CD4-positive, alpha-beta memory T cell (primary cell): ENCODE results near the gene CTNNBL1. TPM values are rescaled to one million over a fixed set of nuclear protein-coding genes. Genes with fewer than 3 reads are reported as not detected.
A peak's percentile ranks its signal among the peaks of the same experiment; 100 is the strongest.

Source experiments
- CTCF ChIA-PET: fragments of 350-600 bp; sonication (Branson Sonifier 250); formaldehyde crosslinking; loops from one replicate; lab custom pipeline; 2021; ENCODE audit warnings: inconsistent platforms; ENCODE audit not compliant: partially characterized antibody; lab: Charles Lee
- POLR2A ChIA-PET: fragments of 350-600 bp; sonication (Branson Sonifier 250); formaldehyde crosslinking; loops from one replicate; lab custom pipeline; 2021; ENCODE audit not compliant: partially characterized antibody; lab: Charles Lee
- DNase-seq, 5 donors: peaks; one replicate each; pipeline versions ENCODE4 v3.0.0 to v3.0.0-alpha.2; 2020 to 2022; ENCODE audit warnings: mixed read lengths in 1 of 5
- H3K27ac ChIP-seq: one replicate; pipeline ENCODE4 v1.7.0; 2013; ENCODE audit warnings: low read depth, low read length
- H3K27me3 ChIP-seq: 2 replicates; pipeline ENCODE4 v1.7.0; 2013; ENCODE audit warnings: mild to moderate bottlenecking, low read length, moderate library complexity; ENCODE audit not compliant: insufficient read depth
- H3K36me3 ChIP-seq: 2 replicates; pipeline ENCODE4 v1.7.0; 2013; ENCODE audit warnings: mild to moderate bottlenecking, low read length, moderate library complexity; ENCODE audit not compliant: insufficient read depth
- H3K4me1 ChIP-seq: 2 replicates; pipeline ENCODE4 v1.7.0; 2013; ENCODE audit warnings: mild to moderate bottlenecking, low read length, moderate library complexity; ENCODE audit not compliant: insufficient read depth
- H3K4me3 ChIP-seq, 2 donors: one replicate each; pipeline ENCODE4 v1.7.0; 2013; ENCODE audit warnings: low read length in 2 of 2, mild to moderate bottlenecking in 1 of 2
- H3K9me3 ChIP-seq, 2 donors: one replicate each; pipeline ENCODE4 v1.7.0; 2013; ENCODE audit warnings: low read length in 2 of 2, control low read depth in 1 of 2; ENCODE audit not compliant: control insufficient read depth in 1 of 2
- H3K27ac Mint-ChIP-seq, 7 donors: one replicate each; pipeline ENCODE4 v1.8.0; 2020 to 2021; ENCODE audit warnings: mixed read lengths in 7 of 7, mild to moderate bottlenecking in 6 of 7, inconsistent platforms in 3 of 7, moderate library complexity in 3 of 7
- H3K27me3 Mint-ChIP-seq, 2 donors: one replicate each; pipeline ENCODE4 v1.8.0; 2020 to 2021; ENCODE audit warnings: mixed read lengths in 2 of 2
- H3K36me3 Mint-ChIP-seq, 2 donors: one replicate each; pipeline ENCODE4 v1.8.0; 2020 to 2021; ENCODE audit warnings: mixed read lengths in 2 of 2, inconsistent platforms in 1 of 2, mild to moderate bottlenecking in 1 of 2
- H3K4me1 Mint-ChIP-seq, 4 donors: one replicate each; pipeline ENCODE4 v1.8.0; 2020 to 2021; ENCODE audit warnings: mixed read lengths in 4 of 4, mild to moderate bottlenecking in 1 of 4
- H3K4me3 Mint-ChIP-seq, 8 donors: one replicate each; pipeline ENCODE4 v1.8.0; 2020 to 2021; ENCODE audit warnings: mixed read lengths in 8 of 8, mild to moderate bottlenecking in 7 of 8, moderate library complexity in 6 of 8, inconsistent platforms in 3 of 8
- H3K9me3 Mint-ChIP-seq, 8 donors: one replicate each; pipeline ENCODE4 v1.8.0; 2020 to 2021; ENCODE audit warnings: mixed read lengths in 8 of 8, mild to moderate bottlenecking in 5 of 8, inconsistent platforms in 3 of 8, moderate library complexity in 1 of 8
- intact Hi-C: fragments of 100-400 bp; cut with micrococcal nuclease; formaldehyde crosslinking; loops from one replicate; pipeline ENCODE4 v1.15.1; 2023
- polyA plus RNA-seq, 2 donors: library from polyadenylated mRNA; unstranded; fragments of 300-500 nt; fragmentation: Illumina TruSeq; gene quantifications; one replicate each; pipeline ENCODE4 v1.2.3, GENCODE V29; 2021
- total RNA-seq, 2 experiments: library from RNA; stranded (reverse); gene quantifications; one replicate each; pipeline ENCODE4 v1.2.3, GENCODE V29; 2021

CTNNBL1 gene
- total and polyA plus RNA-seq, 4 experiments from 2014 or later = 41.5 to 104 (median 64.2) TPM

GRCh38 chr20:37888641-37889040 lies 194.8 kb downstream of the CTNNBL1 start:
- ChIA-PET CTCF (no interaction called here), POLR2A (no interaction called here)
- Mint-ChIP-seq H3K4me1 (no peaks in the 10 kb centered on the region), H3K27ac (no peak overlapping the region), H3K9me3 (peaks cover 0 to under 1% (median 0%) of the 10 kb centered on the region in 8 donors), H3K27me3 (peaks cover 3 to 6% of the 10 kb centered on the region in 2 donors), H3K36me3 (no peaks in the 10 kb centered on the region), H3K4me3 (no peak overlapping the region)
- H3K27ac ChIP-seq = no peak overlapping the region
- no peaks in the 10 kb centered on the region for H3K4me1 ChIP-seq
- H3K9me3 ChIP-seq = no peaks in the 10 kb centered on the region
- no peaks in the 10 kb centered on the region for H3K36me3 ChIP-seq
- no peak for DNase-seq
- intact Hi-C loops = no loop called here
- no peak overlapping the region for H3K4me3 ChIP-seq
- H3K27me3 ChIP-seq = no peaks in the 10 kb centered on the region

GRCh38 chr20:37890108-37890507 lies 196.3 kb downstream of the CTNNBL1 start:
- H3K4me1 Mint-ChIP-seq = no peaks in the 10 kb centered on the region
- POLR2A ChIA-PET = no interaction called here
- intact Hi-C loops = no loop called here

GRCh38 chr20:37890643-37891042 lies 196.8 kb downstream of the CTNNBL1 start:
- Mint-ChIP-seq H3K36me3 (no peaks in the 10 kb centered on the region), H3K4me3 (no peak overlapping the region), H3K4me1 (no peaks in the 10 kb centered on the region), H3K27me3 (peaks cover 3 to 4% of the 10 kb centered on the region in 2 donors), H3K27ac (no peak overlapping the region), H3K9me3 (no peaks in the 10 kb centered on the region)
- intact Hi-C loops = no loop called here
- ChIA-PET CTCF (no interaction called here), POLR2A (no interaction called here)
- Histone ChIP-seq H3K9me3 (no peaks in the 10 kb centered on the region), H3K27ac (no peak overlapping the region), H3K4me3 (no peak overlapping the region), H3K36me3 (no peaks in the 10 kb centered on the region), H3K27me3 (no peaks in the 10 kb centered on the region), H3K4me1 (no peaks in the 10 kb centered on the region)
- DNase-seq = no peak

More at GRCh38 chr20:37890108-37890507, 196.3 kb downstream of the CTNNBL1 start:
- H3K9me3 ChIP-seq = no peaks in the 10 kb centered on the region
- no peaks in the 10 kb centered on the region for H3K9me3 Mint-ChIP-seq
- H3K4me3 Mint-ChIP-seq = no peak overlapping the region
- no peak overlapping the region for H3K27ac ChIP-seq
- no peak for DNase-seq
- no peaks in the 10 kb centered on the region for H3K36me3 ChIP-seq
- H3K4me3 ChIP-seq = no peak overlapping the region
- H3K36me3 Mint-ChIP-seq = no peaks in the 10 kb centered on the region
- CTCF ChIA-PET = no interaction called here
- H3K27me3 ChIP-seq = no peaks in the 10 kb centered on the region
- H3K27me3 Mint-ChIP-seq = peaks cover 3 to 4% of the 10 kb centered on the region in 2 donors
- H3K4me1 ChIP-seq = no peaks in the 10 kb centered on the region
- peak overlapping the region in 1 of 7 donors; percentile 85 for H3K27ac Mint-ChIP-seq

GRCh38 chr20:37892001-37892400 lies 198.2 kb downstream of the CTNNBL1 start:
- Mint-ChIP-seq H3K36me3 (no peaks in the 10 kb centered on the region), H3K27me3 (peaks cover 1 to 3% of the 10 kb centered on the region in 2 donors), H3K27ac (no peak overlapping the region), H3K4me1 (no peaks in the 10 kb centered on the region), H3K4me3 (no peak overlapping the region), H3K9me3 (no peaks in the 10 kb centered on the region)
- H3K27me3 ChIP-seq = no peaks in the 10 kb centered on the region
- intact Hi-C loops = no loop called here
- no peak overlapping the region for H3K4me3 ChIP-seq
- ChIA-PET POLR2A (no interaction called here), CTCF (no interaction called here)
- H3K4me1 ChIP-seq = no peaks in the 10 kb centered on the region
- DNase-seq = no peak
- H3K36me3 ChIP-seq = no peaks in the 10 kb centered on the region
- no peak overlapping the region for H3K27ac ChIP-seq
- no peaks in the 10 kb centered on the region for H3K9me3 ChIP-seq

DNA sequence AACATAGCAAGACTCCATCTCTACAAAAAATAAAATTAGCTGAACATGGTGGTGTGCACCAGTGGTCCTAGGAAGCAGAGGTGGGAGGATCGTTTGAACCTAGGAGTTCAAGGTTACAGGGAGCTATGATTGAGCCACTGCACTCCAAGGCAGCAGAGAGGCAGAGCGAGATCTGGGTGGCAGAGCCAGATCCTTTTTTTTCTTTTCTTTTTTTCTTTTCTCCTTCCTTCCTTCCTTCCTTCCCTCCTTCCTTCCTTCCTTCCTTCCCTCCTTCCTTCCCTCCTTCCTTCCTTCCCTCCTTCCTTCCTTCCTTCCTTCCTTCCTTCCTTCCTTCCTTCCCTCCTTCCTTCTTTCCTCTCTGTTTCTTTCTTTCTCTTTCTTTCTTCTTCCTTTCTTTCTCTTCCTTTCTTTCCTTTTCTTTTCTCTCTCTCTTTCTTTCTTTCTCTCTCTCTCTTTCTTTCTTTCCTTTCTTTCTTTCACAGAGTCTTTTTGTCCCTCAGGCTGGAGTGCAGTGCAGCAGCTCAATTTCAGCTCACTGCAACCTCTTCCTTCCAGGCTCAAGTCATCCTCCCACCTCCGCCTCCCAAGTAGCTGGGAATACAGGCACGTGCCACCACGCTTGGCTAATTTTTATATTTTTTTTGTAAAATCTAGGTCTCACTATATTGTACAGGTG lies 199.9 kb downstream of the CTNNBL1 start:
- Histone ChIP-seq H3K27ac (no peak overlapping the region), H3K27me3 (no peaks in the 10 kb centered on the region), H3K9me3 (no peaks in the 10 kb centered on the region), H3K4me3 (no peak overlapping the region), H3K4me1 (no peaks in the 10 kb centered on the region), H3K36me3 (no peaks in the 10 kb centered on the region)
- no peaks in the 10 kb centered on the region for H3K9me3 Mint-ChIP-seq
- H3K36me3 Mint-ChIP-seq = no peaks in the 10 kb centered on the region
- DNase-seq = no peak
- no peaks in the 10 kb centered on the region for H3K27me3 Mint-ChIP-seq
- intact Hi-C loops = no loop called here
- CTCF ChIA-PET = no interaction called here
- no peak overlapping the region for H3K4me3 Mint-ChIP-seq
- POLR2A ChIA-PET = no interaction called here
- H3K4me1 Mint-ChIP-seq = no peaks in the 10 kb centered on the region
- no peak overlapping the region for H3K27ac Mint-ChIP-seq

DNA sequence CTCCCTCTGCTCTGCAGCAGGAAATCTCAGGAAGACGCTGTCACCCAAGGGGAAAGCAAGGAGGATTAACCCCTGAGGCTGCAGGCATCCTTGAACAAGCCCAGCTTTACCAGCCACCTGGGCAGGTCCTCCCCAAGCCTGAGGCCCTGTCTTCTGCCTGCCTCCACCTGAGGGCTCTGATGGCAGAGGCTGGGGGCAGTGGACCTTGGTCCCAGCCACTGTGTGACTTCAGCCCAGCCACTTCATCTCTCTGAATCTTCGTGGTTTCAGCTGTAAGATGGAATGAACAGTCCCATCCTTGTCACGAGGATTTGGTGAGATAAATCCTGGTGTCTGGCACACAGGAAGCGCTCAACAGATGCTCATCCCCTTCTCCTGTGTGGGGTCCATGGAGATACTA lies 200.6 kb downstream of the CTNNBL1 start:
- Histone ChIP-seq H3K4me1 (no peaks in the 10 kb centered on the region), H3K27me3 (no peaks in the 10 kb centered on the region), H3K36me3 (no peaks in the 10 kb centered on the region), H3K9me3 (no peaks in the 10 kb centered on the region), H3K4me3 (no peak overlapping the region), H3K27ac (no peak overlapping the region)
- H3K36me3 Mint-ChIP-seq = no peaks in the 10 kb centered on the region
- intact Hi-C loops = no loop called here
- ChIA-PET POLR2A (no interaction called here), CTCF (no interaction called here)
- no peak for DNase-seq
- no peaks in the 10 kb centered on the region for H3K4me1 Mint-ChIP-seq
- peaks cover 0 to 7% of the 10 kb centered on the region in 2 donors for H3K27me3 Mint-ChIP-seq
- no peak overlapping the region for H3K27ac Mint-ChIP-seq
- H3K9me3 Mint-ChIP-seq = no peaks in the 10 kb centered on the region
- no peak overlapping the region for H3K4me3 Mint-ChIP-seq

- ChIA-PET CTCF (no interaction called here), POLR2A (no interaction called here)
- intact Hi-C loops = no loop called here
- Histone ChIP-seq H3K4me1 (no peaks in the 10 kb centered on the region), H3K4me3 (no peak overlapping the region), H3K9me3 (no peaks in the 10 kb centered on the region), H3K27me3 (no peaks in the 10 kb centered on the region), H3K27ac (no peak overlapping the region), H3K36me3 (no peaks in the 10 kb centered on the region)
- Mint-ChIP-seq H3K27ac (no peak overlapping the region), H3K27me3 (peaks cover 4 to 14% of the 10 kb centered on the region in 2 donors), H3K4me3 (no peak overlapping the region), H3K9me3 (no peaks in the 10 kb centered on the region), H3K36me3 (no peaks in the 10 kb centered on the region), H3K4me1 (peaks cover 0 to 3% (median 0%) of the 10 kb centered on the region in 4 donors)
- DNase-seq = no peak
Observed at GRCh38 chr20:37895166-37895565, 201.3 kb downstream of the CTNNBL1 start.
